ENCODE data around the gene TCAP. TPM values are rescaled to one million over a fixed set of nuclear protein-coding genes. Genes with fewer than 3 reads are reported as not detected.

TCAP gene
- polyA plus RNA-seq, 1 donor = 2.2 TPM

DNA sequence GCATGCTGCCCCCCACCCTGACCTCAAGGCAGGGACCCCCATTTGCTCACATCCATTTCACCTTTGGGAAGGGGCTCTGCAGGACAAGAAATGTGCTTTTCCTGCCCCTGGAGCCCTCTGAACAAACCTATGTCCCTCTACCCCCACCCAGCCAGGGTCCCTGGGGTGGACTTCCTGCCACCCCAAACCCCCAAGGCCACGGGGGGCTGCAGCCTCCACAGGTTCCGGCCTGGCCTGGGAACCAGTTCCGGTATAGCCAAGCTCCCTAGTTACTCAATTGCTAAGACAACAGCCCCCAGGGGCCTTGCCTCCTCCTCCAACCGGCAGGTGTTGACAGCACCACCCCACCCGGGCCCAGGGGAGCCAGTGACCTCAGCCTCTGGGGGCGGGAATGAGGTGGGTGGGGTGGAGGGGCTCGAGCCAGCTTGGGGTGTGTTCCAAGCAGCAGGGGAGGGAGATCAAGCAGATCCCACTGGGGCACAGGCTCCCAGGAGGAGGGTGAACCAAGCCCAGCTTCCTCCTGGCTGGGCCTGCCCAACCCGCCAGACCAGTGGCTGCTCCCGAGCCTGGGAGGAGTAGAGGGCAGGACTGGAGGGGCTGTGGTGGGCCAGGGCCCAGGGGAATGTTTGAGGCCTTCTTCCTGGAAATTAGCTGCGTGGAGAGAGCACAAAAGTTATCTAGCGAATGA is 9.7 kb downstream of the TCAP start:
- no CpG with 5 or more reads among the region's 11 CpGs for WGBS (ENCODE audit: insufficient coverage, low lambda C conversion rate)
- H3K27ac ChIP-seq (ENCODE audit: low read length) = peak overlapping the region; percentile 82
- peak; percentile 86 to 93 for DNase-seq

GRCh38 chr17:39675390-39676082 is 10.4 kb downstream of the TCAP start:
- Histone ChIP-seq H3K27ac (ENCODE audit: low read length) (peak overlapping the region; percentile 82), H3K9me3 (ENCODE audit: control insufficient read depth, low read depth, low read length) (no peaks in the 10 kb centered on the region), H3K4me3 (ENCODE audit: low read length) (no peak overlapping the region), H3K4me1 (ENCODE audit: control insufficient read depth, insufficient read depth, low read length) (peaks cover 89% of the 10 kb centered on the region), H3K36me3 (ENCODE audit: control insufficient read depth, insufficient read depth, low read length) (peaks cover 8% of the 10 kb centered on the region), H3K27me3 (ENCODE audit: control insufficient read depth, insufficient read depth, low read length) (no peaks in the 10 kb centered on the region)
- DNase-seq = no peak
- WGBS (ENCODE audit: insufficient coverage, low lambda C conversion rate) = no CpG with 5 or more reads among the region's 10 CpGs

More for the DNA sequence above, 9.7 kb downstream of the TCAP start:
- Histone ChIP-seq H3K9me3 (ENCODE audit: control insufficient read depth, low read depth, low read length) (no peaks in the 10 kb centered on the region), H3K36me3 (ENCODE audit: control insufficient read depth, insufficient read depth, low read length) (peaks cover 8% of the 10 kb centered on the region), H3K27me3 (ENCODE audit: control insufficient read depth, insufficient read depth, low read length) (peaks cover 3% of the 10 kb centered on the region), H3K4me1 (ENCODE audit: control insufficient read depth, insufficient read depth, low read length) (peaks cover 82% of the 10 kb centered on the region), H3K4me3 (ENCODE audit: low read length) (no peak overlapping the region)

DNA sequence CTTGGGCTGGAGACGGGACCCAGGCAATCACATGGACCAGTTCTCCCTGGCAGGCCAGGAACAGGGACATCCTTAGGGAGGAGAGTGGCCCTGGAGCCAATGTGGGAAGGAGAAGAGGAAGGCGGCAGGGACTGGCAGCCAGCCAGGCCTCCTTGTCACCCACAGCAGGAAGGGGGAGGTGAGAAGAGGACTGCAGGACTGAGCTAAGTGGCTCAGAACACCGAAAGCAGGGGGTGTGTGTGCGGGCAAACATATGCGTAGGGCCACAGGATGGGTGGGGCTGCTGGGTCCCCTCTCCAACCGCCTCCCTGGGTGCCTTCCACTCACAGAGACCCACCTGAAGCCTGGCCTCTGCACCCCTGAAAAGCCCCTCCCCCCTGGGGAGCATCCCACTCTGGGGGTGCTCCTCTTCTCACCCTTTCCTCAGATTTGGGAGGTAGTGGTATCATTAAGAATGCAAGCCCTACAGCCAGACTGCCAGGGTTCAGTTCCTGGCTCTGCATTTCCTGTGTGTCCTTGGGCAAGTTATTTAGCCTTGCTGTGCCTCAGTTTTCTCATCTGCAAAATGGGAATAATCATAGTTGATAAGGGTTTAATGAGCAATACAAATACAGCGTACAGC is 11.2 kb downstream of the TCAP start:
- WGBS (ENCODE audit: insufficient coverage, low lambda C conversion rate) = no CpG with 5 or more reads among the region's 7 CpGs
- Histone ChIP-seq H3K4me3 (ENCODE audit: low read length) (no peak overlapping the region), H3K4me1 (ENCODE audit: control insufficient read depth, insufficient read depth, low read length) (peaks cover 94% of the 10 kb centered on the region)

DNA sequence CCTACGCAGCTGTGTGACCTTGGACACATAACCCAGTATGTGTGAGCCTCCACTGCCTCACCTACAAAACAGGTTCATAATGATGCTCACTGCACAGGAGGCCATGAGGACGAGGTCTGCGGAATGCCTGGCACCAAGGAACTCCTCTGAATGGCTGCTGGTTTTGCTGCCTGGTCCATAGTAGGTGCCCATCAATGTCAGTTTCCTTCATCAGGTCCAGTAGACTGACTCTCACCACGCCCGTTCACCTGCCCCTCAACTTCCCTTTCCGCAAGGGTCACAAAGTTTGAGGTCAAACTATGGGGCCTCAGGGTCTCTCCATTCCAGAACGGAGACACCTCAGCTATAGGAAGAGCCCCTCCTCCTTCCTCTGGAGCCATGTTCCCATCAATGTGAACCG is 11.9 kb downstream of the TCAP start:
- no peaks in the 10 kb centered on the region for H3K27me3 ChIP-seq (ENCODE audit: control insufficient read depth, insufficient read depth, low read length)
- whole genome bisulfite sequencing (ENCODE audit: insufficient coverage, low lambda C conversion rate) = no CpG with 5 or more reads among the region's 8 CpGs
- peaks cover 88% of the 10 kb centered on the region for H3K4me1 ChIP-seq (ENCODE audit: control insufficient read depth, insufficient read depth, low read length)
- H3K27ac ChIP-seq (ENCODE audit: low read length) = peak overlapping the region; percentile 86
- H3K4me3 ChIP-seq (ENCODE audit: low read length) = no peak overlapping the region
- peaks cover 11% of the 10 kb centered on the region for H3K36me3 ChIP-seq (ENCODE audit: control insufficient read depth, insufficient read depth, low read length)
- DNase-seq = no peak
- H3K9me3 ChIP-seq (ENCODE audit: control insufficient read depth, low read depth, low read length) = no peaks in the 10 kb centered on the region

More for the DNA sequence above, 11.2 kb downstream of the TCAP start:
- peak; percentile 78 to 89 for DNase-seq
- Histone ChIP-seq H3K36me3 (ENCODE audit: control insufficient read depth, insufficient read depth, low read length) (peaks cover 11% of the 10 kb centered on the region), H3K27ac (ENCODE audit: low read length) (peak overlapping the region; percentile 82), H3K9me3 (ENCODE audit: control insufficient read depth, low read depth, low read length) (no peaks in the 10 kb centered on the region), H3K27me3 (ENCODE audit: control insufficient read depth, insufficient read depth, low read length) (no peaks in the 10 kb centered on the region)

DNA sequence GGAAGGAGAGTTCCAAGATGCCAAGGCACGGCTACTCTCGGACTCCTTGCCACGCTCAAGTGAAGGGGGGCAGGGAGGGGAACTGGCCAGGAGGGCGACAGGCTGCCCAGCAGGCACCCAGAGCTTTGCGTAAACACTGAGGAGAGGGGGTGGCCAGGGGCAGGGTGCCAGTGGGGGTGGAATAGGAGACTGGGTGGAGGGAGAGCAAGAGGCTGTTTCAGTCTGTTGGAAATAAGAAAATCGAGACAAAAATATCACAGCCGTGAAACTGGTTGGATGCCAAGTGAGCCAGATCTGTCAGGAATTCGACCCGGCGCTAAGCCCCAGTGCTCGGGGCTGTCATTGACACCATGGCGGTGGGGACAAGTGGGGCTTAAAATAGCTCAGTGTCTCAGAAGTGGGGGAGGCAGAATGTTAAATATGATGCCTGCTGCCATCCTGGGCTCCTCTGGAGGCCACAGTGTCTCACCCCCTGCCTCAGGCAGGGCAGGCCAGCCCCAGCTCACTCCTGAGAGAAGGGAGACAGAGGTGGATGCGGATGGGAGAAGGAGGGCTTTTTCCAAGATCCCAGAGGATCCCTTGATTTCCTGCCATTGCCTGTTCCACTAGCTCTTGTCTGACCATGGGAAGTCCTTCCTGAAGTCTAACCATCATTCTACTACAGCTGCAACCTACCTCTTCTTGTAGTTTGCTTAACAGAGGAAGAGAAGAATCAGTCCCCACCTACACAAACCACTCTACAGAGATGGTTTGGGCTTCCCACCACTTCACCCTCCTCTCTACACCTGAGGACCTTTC is 12.6 kb downstream of the TCAP start:
- no CpG with 5 or more reads among the region's 13 CpGs for WGBS (ENCODE audit: insufficient coverage, low lambda C conversion rate)

DNA sequence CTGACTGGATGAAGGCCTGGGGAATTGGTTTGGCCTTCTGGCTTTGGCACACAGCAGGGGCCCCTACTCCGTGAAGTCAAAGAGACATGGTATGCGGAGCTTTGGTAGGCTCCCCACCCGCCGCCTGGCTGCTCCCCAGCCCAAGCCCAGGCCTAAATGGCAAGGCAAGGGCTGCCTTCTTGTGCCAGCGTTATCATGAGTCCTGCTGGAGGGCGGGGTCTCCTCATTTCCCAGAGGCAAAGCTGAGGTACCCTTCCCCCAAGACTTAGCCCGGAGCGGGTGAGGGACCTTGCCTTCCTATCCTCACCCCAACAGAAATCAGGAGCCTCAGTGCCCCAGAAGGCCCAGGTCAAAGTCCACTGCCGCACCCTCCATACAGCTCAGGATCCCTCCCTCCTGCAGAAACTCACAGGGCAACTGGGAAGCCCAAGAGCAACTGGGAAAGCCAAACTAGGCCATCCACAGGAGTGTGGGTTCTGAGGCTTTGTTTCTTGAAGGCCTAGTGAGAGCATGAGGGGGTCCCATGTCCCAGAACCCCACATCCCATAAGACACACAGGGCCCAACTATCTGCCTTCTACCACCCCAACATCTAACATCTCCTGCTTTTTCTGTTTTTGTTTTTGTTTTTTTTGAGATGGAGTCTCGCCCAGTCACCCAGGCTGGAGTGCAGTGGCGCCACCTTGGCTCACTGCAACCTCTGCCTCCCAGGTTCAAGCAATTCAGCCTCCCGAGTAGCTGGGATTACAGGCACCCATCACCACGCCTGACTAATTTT is 13.4 kb downstream of the TCAP start:
- H3K4me1 ChIP-seq (ENCODE audit: control insufficient read depth, insufficient read depth, low read length) = peaks cover 78% of the 10 kb centered on the region
- no CpG with 5 or more reads among the region's 13 CpGs for WGBS (ENCODE audit: insufficient coverage, low lambda C conversion rate)
- H3K9me3 ChIP-seq (ENCODE audit: control insufficient read depth, low read depth, low read length) = no peaks in the 10 kb centered on the region
- H3K27me3 ChIP-seq (ENCODE audit: control insufficient read depth, insufficient read depth, low read length) = no peaks in the 10 kb centered on the region
- H3K27ac ChIP-seq (ENCODE audit: low read length) = peak overlapping the region; percentile 86
- peaks cover 17% of the 10 kb centered on the region for H3K36me3 ChIP-seq (ENCODE audit: control insufficient read depth, insufficient read depth, low read length)
- DNase-seq = peak; percentile 95 to 98
- H3K4me3 ChIP-seq (ENCODE audit: low read length) = no peak overlapping the region

More for the DNA sequence above, 12.6 kb downstream of the TCAP start:
- no peak overlapping the region for H3K4me3 ChIP-seq (ENCODE audit: low read length)
- no peaks in the 10 kb centered on the region for H3K27me3 ChIP-seq (ENCODE audit: control insufficient read depth, insufficient read depth, low read length)
- peaks cover 81% of the 10 kb centered on the region for H3K4me1 ChIP-seq (ENCODE audit: control insufficient read depth, insufficient read depth, low read length)
- DNase-seq = no peak
- peaks cover 11% of the 10 kb centered on the region for H3K36me3 ChIP-seq (ENCODE audit: control insufficient read depth, insufficient read depth, low read length)
- peak overlapping the region; percentile 86 for H3K27ac ChIP-seq (ENCODE audit: low read length)
- H3K9me3 ChIP-seq (ENCODE audit: control insufficient read depth, low read depth, low read length) = no peaks in the 10 kb centered on the region

GRCh38 chr17:39679521-39680192 is 14.5 kb downstream of the TCAP start:
- H3K4me1 ChIP-seq (ENCODE audit: control insufficient read depth, insufficient read depth, low read length) = peaks cover 67% of the 10 kb centered on the region
- peak overlapping the region; percentile 86 for H3K27ac ChIP-seq (ENCODE audit: low read length)
- no peaks in the 10 kb centered on the region for H3K9me3 ChIP-seq (ENCODE audit: control insufficient read depth, low read depth, low read length)
- peaks cover 26% of the 10 kb centered on the region for H3K36me3 ChIP-seq (ENCODE audit: control insufficient read depth, insufficient read depth, low read length)
- no CpG with 5 or more reads among the region's 12 CpGs for WGBS (ENCODE audit: insufficient coverage, low lambda C conversion rate)
- peak in 1 of 2 donors; percentile 63 for DNase-seq
- H3K4me3 ChIP-seq (ENCODE audit: low read length) = no peak overlapping the region
- no peaks in the 10 kb centered on the region for H3K27me3 ChIP-seq (ENCODE audit: control insufficient read depth, insufficient read depth, low read length)

- WGBS (ENCODE audit: insufficient coverage, low lambda C conversion rate) = no CpG with 5 or more reads among the region's 9 CpGs
- Histone ChIP-seq H3K27ac (ENCODE audit: low read length) (no peak overlapping the region), H3K4me3 (ENCODE audit: low read length) (no peak overlapping the region), H3K9me3 (ENCODE audit: control insufficient read depth, low read depth, low read length) (no peaks in the 10 kb centered on the region), H3K27me3 (ENCODE audit: control insufficient read depth, insufficient read depth, low read length) (no peaks in the 10 kb centered on the region), H3K36me3 (ENCODE audit: control insufficient read depth, insufficient read depth, low read length) (peaks cover 28% of the 10 kb centered on the region), H3K4me1 (ENCODE audit: control insufficient read depth, insufficient read depth, low read length) (peaks cover 37% of the 10 kb centered on the region)
- no peak for DNase-seq
Measured at GRCh38 chr17:39683295-39683939, 18.3 kb downstream of the TCAP start.

All from large intestine (tissue), 3 donors.